Gastroesophageal sphincter (tissue), 3 donors: ENCODE results near the gene HPSE.

Source experiments
- CTCF ChIP-seq, 4 experiments: fragments of 200-600 bp in 2 of 4; fragments of 450-650 bp in 2 of 4; sonication (generic) in 1 of 4; IDR thresholded peaks; one replicate each; pipeline ENCODE4 v1.5.1; 2017 to 2019; ENCODE audit warnings: antibody characterized with exemption in 4 of 4, mild to moderate bottlenecking in 2 of 4, moderate library complexity in 2 of 4
- EP300 ChIP-seq: sonication (generic); formaldehyde crosslinking; IDR thresholded peaks from one replicate; pipeline ENCODE4 v1.6.1; 2017; ENCODE audit warnings: antibody characterized with exemption, mild to moderate bottlenecking
- POLR2A ChIP-seq, 2 donors: fragments of 450-650 bp; IDR thresholded peaks; one replicate each; pipeline ENCODE4 v1.6.1; 2017; ENCODE audit warnings: antibody characterized with exemption in 2 of 2, mild to moderate bottlenecking in 2 of 2, moderate library complexity in 1 of 2
- POLR2AphosphoS5 ChIP-seq: sonication (generic); formaldehyde crosslinking; IDR thresholded peaks from one replicate; pipeline ENCODE4 v1.6.1; 2017; ENCODE audit warnings: antibody characterized with exemption

- no peak for TF ChIP-seq EP300
- no peak for TF ChIP-seq POLR2AphosphoS5
- no peak for TF ChIP-seq CTCF (IDR thresholded peaks at IDR 0.05)
- TF ChIP-seq POLR2A (IDR thresholded peaks at IDR 0.05) = no peak
Measured at GRCh38 chr4:83334425-83335241, at the start of gene HPSE.
